SU-DHL-6 (cell line): ENCODE results near the gene HRC.
"Not testable (repeated sequence)": the region's sequence is repeated elsewhere in the genome, so short reads cannot be mapped to it uniquely, and the experiment has no call there.

Source experiments
- H2AFZ ChIP-seq: fragments of 200-600 bp; sonication (generic); 2 replicates; pipeline ENCODE4 v1.6.1; 2014; ENCODE audit warnings: low read depth, mild to moderate bottlenecking, moderate library complexity, mixed read lengths, antibody characterized with exemption, low read length; ENCODE audit not compliant: severe bottlenecking
- H3F3A ChIP-seq: fragments of 200-600 bp; shearing (Covaris generic); 2 replicates; pipeline ENCODE4 v1.6.0; 2016; ENCODE audit warnings: antibody characterized with exemption, mild to moderate bottlenecking; ENCODE audit not compliant: insufficient read depth
- H3K27ac ChIP-seq: fragments of 200-600 bp; sonication (generic); 2 replicates; pipeline ENCODE4 v1.5.1; 2016; ENCODE audit warnings: low read depth, mild to moderate bottlenecking, low read length, moderate library complexity, mixed read lengths
- H3K27me3 ChIP-seq: fragments of 200-600 bp; sonication (generic), shearing (Covaris generic); 2 replicates; pipeline ENCODE4 v1.6.0; 2014; ENCODE audit warnings: mild to moderate bottlenecking, low read length
- H3K36me3 ChIP-seq: fragments of 200-600 bp; sonication (generic); 2 replicates; pipeline ENCODE4 v1.6.1; 2014; ENCODE audit warnings: mild to moderate bottlenecking, low read length, mixed read lengths
- H3K4me2 ChIP-seq: fragments of 300-600, 200-600 bp; shearing (Covaris generic), sonication (generic); 2 replicates; pipeline ENCODE4 v1.6.0; 2014; ENCODE audit warnings: low read length, low read depth, mild to moderate bottlenecking; ENCODE audit not compliant: poor library complexity, severe bottlenecking
- H3K4me3 ChIP-seq: fragments of 200-600 bp; sonication (generic); 2 replicates; pipeline ENCODE4 v1.5.1; 2014; ENCODE audit warnings: antibody characterized with exemption, low read length, mild to moderate bottlenecking, mixed read lengths; ENCODE audit not compliant: insufficient read depth, poor library complexity, severe bottlenecking
- H3K79me2 ChIP-seq: fragments of 200-600 bp; sonication (generic); 2 replicates; pipeline ENCODE4 v1.6.1; 2014; ENCODE audit warnings: mild to moderate bottlenecking, low read length, moderate library complexity; ENCODE audit not compliant: insufficient read depth
- H3K9ac ChIP-seq: fragments of 200-600 bp; sonication (generic); 2 replicates; pipeline ENCODE4 v1.7.0; 2014; ENCODE audit warnings: mild to moderate bottlenecking, low read length
- H3K9me2 ChIP-seq: fragments of 200-600 bp; sonication (generic); replicated peaks from 2 replicates; pipeline ENCODE4 v1.6.1; 2014; ENCODE audit warnings: low read length; ENCODE audit not compliant: insufficient read depth
- H3K9me3 ChIP-seq: fragments of 200-600 bp; sonication (generic); 2 replicates; pipeline ENCODE4 v1.6.1; 2014; ENCODE audit warnings: low read length, mixed read lengths; ENCODE audit not compliant: insufficient read depth
- H4K20me1 ChIP-seq: fragments of 200-600 bp; sonication (generic); 2 replicates; pipeline ENCODE4 v1.6.1; 2014; ENCODE audit warnings: low read depth, mild to moderate bottlenecking, antibody characterized with exemption, low read length, moderate library complexity, mixed read lengths
- EZH2phosphoT487 ChIP-seq: fragments of 200-600 bp; sonication (generic), shearing (Covaris generic); conservative IDR thresholded peaks from 2 replicates; pipeline ENCODE4 v1.6.1; 2018; ENCODE audit warnings: mild to moderate bottlenecking, antibody characterized with exemption, low read length, moderate library complexity, mixed read lengths
- TF ChIP-seq, protein P1 (sequence below): fragments of 200-600 bp; sonication (generic); IDR thresholded peaks from one replicate; pipeline ENCODE4 v1.5.1; 2017; ENCODE audit warnings: antibody characterized with exemption, mild to moderate bottlenecking, low read length, moderate library complexity; ENCODE audit not compliant: insufficient read depth, poor library complexity, severe bottlenecking

The HRC gene

DNA sequence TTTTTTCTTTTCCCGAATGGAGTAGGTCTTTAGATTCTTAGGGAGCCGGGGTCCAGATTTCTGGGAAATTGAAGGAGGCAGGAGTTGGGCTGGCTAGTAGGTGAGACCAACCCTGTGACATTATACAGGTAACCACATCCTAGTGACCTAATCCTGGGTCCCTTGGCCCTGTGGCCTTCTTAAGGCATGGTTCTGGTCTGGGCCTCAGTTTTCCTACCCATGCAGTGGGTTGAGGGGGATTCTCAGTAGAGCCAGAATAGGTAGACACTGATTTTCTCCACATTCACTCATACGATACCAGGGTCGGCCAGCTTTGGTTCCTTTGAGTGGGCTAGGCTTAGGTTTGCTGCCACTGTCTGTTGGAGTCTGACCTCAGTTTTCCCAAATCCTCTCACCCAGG lies 28.6 kb downstream of the HRC start:
- no peaks in the 10 kb centered on the region for H4K20me1 ChIP-seq
- H3K4me2 ChIP-seq, result no peak overlapping the region
- H3K9me2 ChIP-seq, result no peaks in the 10 kb centered on the region
- H3K36me3 ChIP-seq, result no peaks in the 10 kb centered on the region
- no peak for TF ChIP-seq EZH2phosphoT487
- TF ChIP-seq, protein P1, sequence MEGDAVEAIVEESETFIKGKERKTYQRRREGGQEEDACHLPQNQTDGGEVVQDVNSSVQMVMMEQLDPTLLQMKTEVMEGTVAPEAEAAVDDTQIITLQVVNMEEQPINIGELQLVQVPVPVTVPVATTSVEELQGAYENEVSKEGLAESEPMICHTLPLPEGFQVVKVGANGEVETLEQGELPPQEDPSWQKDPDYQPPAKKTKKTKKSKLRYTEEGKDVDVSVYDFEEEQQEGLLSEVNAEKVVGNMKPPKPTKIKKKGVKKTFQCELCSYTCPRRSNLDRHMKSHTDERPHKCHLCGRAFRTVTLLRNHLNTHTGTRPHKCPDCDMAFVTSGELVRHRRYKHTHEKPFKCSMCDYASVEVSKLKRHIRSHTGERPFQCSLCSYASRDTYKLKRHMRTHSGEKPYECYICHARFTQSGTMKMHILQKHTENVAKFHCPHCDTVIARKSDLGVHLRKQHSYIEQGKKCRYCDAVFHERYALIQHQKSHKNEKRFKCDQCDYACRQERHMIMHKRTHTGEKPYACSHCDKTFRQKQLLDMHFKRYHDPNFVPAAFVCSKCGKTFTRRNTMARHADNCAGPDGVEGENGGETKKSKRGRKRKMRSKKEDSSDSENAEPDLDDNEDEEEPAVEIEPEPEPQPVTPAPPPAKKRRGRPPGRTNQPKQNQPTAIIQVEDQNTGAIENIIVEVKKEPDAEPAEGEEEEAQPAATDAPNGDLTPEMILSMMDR, result no peak
- H2AFZ ChIP-seq, result no peak overlapping the region
- H3K27ac ChIP-seq, result no peak overlapping the region
- H3K27me3 ChIP-seq, result no peaks in the 10 kb centered on the region
- H3K9ac ChIP-seq, result no peak overlapping the region
- H3K79me2 ChIP-seq, result no peaks in the 10 kb centered on the region
- no peak overlapping the region for H3K4me3 ChIP-seq
- no peaks in the 10 kb centered on the region for H3K9me3 ChIP-seq
- H3F3A ChIP-seq, result no peaks in the 10 kb centered on the region

DNA sequence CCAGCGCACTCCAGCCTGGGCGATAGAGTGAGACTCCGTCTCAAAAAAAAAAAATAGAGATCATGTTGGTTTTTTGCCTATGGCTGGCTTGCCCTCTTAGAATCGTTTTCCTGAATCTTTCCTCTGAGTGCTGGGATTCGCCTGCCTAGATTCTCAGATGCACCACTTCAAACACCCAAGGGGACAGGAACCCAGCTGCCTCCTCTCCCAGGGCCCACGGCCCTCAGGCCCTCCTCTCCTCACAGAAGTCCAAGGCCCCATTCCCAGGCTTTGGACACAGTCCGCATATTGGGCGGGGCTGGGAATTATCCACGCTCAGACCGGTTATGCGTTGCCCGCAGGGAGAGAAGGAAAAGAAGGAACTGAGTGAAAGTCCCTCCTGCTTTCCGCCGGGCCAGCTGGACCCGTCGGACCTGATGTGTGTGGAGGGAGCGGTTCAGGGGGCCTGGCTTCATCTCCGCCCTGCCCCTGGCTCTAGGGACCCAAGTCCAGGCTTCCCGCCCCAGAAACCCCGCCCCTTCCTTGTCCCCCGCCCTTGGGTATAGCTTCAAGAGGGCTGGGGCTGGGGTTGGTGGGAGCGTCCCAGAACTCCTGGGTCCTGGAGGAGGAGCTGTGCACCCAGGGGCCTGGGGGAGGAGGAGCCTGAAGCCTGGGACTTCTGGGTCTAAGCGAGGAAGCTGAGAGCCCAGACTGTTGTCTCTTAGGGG lies 30.0 kb downstream of the HRC start:
- H3K27me3 ChIP-seq, result no peaks in the 10 kb centered on the region
- no peak overlapping the region for H3K27ac ChIP-seq
- TF ChIP-seq EZH2phosphoT487, result no peak
- TF ChIP-seq, protein P1, result no peak
- H3K4me2 ChIP-seq, result no peak overlapping the region
- no peak overlapping the region for H3K9ac ChIP-seq
- H3K9me2 ChIP-seq, result no peaks in the 10 kb centered on the region
- H3K79me2 ChIP-seq, result no peaks in the 10 kb centered on the region
- H3K4me3 ChIP-seq, result no peak overlapping the region
- no peaks in the 10 kb centered on the region for H3F3A ChIP-seq
- H4K20me1 ChIP-seq, result no peaks in the 10 kb centered on the region
- no peak overlapping the region for H2AFZ ChIP-seq
- no peaks in the 10 kb centered on the region for H3K36me3 ChIP-seq
- no peaks in the 10 kb centered on the region for H3K9me3 ChIP-seq

DNA sequence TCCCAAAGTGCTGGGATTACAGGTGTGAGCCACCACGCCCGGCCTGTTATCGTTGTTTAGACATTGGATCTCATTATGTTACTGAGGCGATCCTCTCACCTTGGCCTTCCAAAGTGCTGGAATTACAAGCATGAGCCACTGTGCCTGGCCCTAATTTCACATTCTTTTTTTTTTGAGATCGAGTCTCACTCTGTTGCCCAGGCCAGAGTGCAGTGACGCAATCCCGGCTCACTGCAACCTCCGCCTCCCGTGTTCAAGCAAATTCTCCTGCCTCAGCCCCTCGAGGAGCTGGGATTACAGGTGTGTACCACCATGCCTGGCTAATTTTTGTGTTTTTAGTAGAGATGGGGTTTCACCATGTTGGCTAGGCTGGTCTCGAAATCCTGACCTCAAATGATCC lies 31.9 kb downstream of the HRC start:
- not testable (repeated sequence) for H3K27me3 ChIP-seq, H2AFZ ChIP-seq, H3K9ac ChIP-seq, H3K36me3 ChIP-seq, H3K79me2 ChIP-seq, H3K4me3 ChIP-seq, H3K9me2 ChIP-seq, H3K4me2 ChIP-seq, H4K20me1 ChIP-seq, H3F3A ChIP-seq, H3K9me3 ChIP-seq, H3K27ac ChIP-seq

DNA sequence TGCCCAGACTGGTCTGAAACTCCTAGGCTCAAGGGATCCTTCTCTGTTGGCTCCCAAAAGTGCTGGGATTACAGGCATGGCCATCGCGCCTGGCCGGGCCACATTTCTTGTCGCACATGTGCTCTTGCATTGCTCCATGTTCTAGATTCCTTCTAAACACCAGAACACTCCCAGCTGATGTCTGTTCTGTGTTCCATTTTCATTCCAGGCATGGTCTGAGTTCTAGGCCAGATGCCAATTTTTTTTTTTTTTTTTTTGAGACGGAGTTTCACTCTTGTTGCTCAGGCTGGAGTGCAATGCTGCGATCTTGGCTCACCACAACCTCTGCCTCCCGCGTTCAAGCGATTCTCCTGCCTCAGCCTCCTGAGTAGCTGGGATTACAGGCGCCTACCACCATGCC lies 33.4 kb downstream of the HRC start:
- H3K79me2 ChIP-seq, H3F3A ChIP-seq, H3K36me3 ChIP-seq, H4K20me1 ChIP-seq, H3K9ac ChIP-seq, H3K9me2 ChIP-seq, H3K4me2 ChIP-seq, H3K4me3 ChIP-seq, H3K9me3 ChIP-seq, H2AFZ ChIP-seq, H3K27ac ChIP-seq, H3K27me3 ChIP-seq: not testable (repeated sequence)
